ENCODE measurements around the gene PHC2.

Gene PHC2

DNA sequence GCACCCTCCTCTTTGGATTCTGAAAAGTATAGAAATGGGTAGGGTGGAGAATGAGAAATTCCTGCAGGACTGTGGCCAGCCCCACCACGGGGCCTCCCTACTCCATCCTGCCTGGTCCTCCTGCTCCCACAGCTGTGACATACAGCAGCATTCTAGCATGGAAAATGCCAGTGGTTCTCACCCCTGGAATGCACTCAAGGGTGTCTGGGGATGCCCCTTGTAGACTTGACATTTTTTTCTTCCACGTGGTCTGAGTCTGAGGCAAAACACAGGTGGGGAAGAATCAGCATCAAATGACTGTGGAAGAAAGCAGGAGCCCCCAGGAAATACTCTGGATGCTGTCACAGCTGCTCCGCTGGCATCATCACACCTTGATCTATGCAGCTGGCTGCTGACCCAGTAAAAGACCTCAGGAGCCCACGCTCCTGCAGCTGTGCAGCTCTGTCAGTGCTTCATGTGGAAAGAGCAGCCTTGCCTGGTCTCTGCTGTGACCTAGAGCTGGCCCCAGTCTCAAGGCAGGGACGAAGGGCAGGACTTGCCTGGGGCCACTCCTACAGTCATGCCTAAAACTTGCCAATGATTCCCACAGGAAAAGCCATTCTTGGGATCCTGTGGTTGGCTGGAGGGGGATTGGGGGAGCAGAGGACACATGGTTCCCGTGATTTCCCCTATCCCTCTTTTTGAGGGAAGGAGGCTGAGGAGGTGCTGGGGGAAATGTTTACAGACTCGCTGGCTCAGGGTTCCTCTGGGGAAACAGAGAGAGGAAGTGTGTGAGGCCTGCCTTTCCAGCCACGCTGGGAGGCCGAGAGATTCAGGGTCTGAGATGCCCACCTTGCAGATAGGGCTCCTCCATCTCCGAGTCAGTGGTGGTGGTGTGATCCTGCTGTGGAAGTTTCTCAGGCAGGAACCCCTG is 99.2 kb downstream of the PHC2 start:
- DNase-seq (ENCODE audit: low read depth): no peak
- TF ChIP-seq, protein P1, sequence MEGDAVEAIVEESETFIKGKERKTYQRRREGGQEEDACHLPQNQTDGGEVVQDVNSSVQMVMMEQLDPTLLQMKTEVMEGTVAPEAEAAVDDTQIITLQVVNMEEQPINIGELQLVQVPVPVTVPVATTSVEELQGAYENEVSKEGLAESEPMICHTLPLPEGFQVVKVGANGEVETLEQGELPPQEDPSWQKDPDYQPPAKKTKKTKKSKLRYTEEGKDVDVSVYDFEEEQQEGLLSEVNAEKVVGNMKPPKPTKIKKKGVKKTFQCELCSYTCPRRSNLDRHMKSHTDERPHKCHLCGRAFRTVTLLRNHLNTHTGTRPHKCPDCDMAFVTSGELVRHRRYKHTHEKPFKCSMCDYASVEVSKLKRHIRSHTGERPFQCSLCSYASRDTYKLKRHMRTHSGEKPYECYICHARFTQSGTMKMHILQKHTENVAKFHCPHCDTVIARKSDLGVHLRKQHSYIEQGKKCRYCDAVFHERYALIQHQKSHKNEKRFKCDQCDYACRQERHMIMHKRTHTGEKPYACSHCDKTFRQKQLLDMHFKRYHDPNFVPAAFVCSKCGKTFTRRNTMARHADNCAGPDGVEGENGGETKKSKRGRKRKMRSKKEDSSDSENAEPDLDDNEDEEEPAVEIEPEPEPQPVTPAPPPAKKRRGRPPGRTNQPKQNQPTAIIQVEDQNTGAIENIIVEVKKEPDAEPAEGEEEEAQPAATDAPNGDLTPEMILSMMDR (IDR thresholded peaks at IDR 0.05; ENCODE audit: insufficient read depth, low read depth, low read length, missing control alignments): no peak

DNA sequence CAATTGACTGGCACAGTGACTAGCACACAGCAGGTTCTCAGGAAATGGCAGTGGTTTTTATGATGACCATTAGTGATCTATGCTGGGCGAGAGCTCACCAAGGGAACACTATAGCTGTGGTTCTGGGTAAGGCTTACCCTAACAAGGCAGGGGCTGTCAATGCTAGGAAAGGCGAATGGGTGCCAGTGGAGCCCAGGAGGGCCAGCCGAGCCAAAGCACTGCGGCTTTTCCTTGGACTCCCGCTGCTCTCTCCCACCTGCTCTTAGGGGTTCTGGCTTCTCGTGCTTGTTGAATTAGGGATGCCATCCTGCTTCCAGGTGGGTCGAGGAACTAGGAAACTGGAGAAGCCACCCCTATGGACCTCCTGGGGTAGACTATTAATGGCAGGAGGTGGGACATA is 100.0 kb downstream of the PHC2 start:
- DNase-seq (ENCODE audit: low read depth): no peak
- TF ChIP-seq, protein P1 (IDR thresholded peaks at IDR 0.05; ENCODE audit: insufficient read depth, low read depth, low read length, missing control alignments): no peak
- H3K4me3 ChIP-seq (ENCODE audit: low read depth, low read length): no peak overlapping the region

More for the DNA sequence above, 99.2 kb downstream of the PHC2 start:
- H3K4me3 ChIP-seq (ENCODE audit: low read depth, low read length): no peak overlapping the region

DNA sequence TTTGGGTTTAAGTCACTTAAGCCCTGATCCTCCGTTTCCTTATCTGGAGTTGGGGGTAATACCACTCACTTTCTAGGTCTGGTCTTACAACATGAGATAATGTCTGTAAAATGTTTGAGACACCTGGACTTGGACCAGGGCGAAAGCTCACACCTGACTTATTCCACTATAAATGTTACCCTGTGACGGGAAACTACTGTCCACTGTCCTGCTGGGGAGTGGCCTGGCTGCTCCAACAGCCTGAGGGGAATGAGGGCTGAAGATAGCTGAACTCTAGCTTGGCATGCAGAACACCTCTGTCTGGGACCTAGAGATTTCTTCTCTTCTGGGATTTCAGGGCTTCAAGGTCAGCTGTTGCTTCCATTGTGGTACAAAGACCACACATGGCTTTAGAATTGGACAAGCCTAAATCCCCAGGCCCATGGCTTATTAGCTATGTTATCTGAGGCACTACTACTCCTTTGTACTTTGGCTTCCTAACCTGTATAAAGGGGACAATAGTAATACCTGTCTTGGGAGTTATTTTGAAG is 100.5 kb downstream of the PHC2 start:
- H3K4me3 ChIP-seq (ENCODE audit: low read depth, low read length): no peak overlapping the region
- TF ChIP-seq, protein P1 (IDR thresholded peaks at IDR 0.05; ENCODE audit: insufficient read depth, low read depth, low read length, missing control alignments): no peak
- DNase-seq (ENCODE audit: low read depth): no peak

DNA sequence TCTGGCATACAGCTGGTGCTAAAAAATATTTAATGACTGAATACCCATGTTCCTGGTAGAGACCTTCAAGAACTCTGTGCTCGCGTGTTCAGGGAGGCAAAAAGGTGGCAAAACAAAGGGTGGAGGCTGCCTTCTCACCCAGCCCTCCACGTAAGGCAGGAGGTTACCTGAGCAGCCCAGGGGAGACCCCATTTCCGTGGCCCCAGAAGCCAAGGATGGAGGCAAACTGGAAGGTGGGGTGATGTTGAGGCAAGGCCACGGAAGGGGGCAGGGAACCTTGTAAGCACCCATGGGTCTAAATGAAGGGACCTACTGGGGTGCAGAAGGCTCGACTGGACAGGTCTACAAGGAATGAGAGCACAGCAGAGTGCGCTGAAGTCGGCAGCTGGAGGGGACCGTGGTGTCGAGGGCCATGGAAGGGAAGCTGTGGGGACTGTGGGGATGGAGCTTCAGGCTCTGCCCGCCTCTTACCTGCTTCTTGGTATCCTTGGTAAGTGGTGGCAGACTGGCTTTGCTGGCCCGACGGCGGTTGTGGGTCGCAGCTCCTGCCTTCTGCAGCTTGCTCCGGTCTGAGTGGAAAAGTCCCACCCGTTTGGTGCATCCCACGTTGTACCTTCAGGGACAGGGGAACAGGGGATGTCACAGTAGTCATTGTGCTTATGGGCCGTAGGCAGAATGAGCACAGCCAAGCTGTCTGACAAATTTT is 101.1 kb downstream of the PHC2 start:
- H3K4me3 ChIP-seq (ENCODE audit: low read depth, low read length): no peak overlapping the region
- TF ChIP-seq, protein P1 (IDR thresholded peaks at IDR 0.05; ENCODE audit: insufficient read depth, low read depth, low read length, missing control alignments): no peak

DNA sequence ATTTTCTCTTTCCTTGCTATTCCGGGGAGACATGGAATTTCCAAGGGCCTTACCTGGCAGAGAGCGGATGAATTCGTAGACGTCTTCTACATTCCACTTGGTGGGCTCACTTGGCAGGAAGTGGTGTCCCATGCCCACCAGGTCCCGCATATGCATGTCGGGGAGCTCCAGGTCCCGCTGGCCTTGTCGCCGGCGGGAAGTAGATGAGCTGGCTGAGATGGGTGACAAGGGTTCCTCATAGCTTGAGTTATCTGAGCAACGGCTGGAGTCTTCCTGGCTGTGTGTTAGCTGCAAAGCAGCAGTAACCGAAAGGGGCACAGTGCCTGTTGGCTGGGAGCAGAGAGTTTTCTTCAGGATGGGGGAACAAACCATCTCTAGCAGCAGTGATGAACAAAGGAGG is 102.1 kb downstream of the PHC2 start:
- TF ChIP-seq, protein P1 (IDR thresholded peaks at IDR 0.05; ENCODE audit: insufficient read depth, low read depth, low read length, missing control alignments): no peak
- no peak overlapping the region for H3K4me3 ChIP-seq (ENCODE audit: low read depth, low read length)
- no peak for DNase-seq (ENCODE audit: low read depth)

More for the DNA sequence above, 101.1 kb downstream of the PHC2 start:
- no peak for DNase-seq (ENCODE audit: low read depth)

DNA sequence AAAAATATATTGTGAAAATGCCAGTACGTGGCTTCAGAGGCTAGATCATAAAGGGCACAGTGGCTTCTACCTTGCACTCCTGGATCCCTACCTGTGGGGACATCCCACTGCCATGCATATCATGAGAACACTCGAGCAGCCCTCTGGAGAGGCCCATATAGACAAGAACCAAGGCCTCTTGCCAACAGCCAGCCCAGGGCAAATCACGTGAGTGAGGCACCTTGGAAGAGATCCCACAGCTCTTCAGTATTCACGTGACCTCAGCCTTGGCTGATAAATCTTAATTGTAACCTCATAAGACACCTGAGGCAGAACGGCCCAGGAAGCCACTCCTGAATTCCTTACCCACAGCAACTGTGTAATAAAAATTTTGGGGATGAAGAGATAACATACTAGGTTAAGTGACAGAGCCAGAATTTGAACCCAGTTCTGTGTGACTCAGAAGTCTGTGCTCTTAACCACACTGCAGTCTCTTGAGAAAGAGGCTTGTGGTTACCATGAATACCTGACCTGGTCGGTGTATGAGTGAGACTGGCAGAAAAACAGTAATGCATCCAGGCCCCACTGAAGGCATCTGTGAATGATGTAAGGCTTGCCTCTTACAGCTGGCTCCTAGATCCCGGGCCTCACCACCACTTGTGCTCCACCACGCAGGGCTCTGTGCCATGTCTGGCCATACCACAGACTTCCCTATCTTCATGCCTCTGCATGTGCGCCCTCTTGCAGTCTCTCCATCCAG is 103.1 kb downstream of the PHC2 start:
- no peak overlapping the region for H3K4me3 ChIP-seq (ENCODE audit: low read depth, low read length)
- DNase-seq (ENCODE audit: low read depth): no peak
- TF ChIP-seq, protein P1 (IDR thresholded peaks at IDR 0.05; ENCODE audit: insufficient read depth, low read depth, low read length, missing control alignments): no peak
